HEK293T (cell line): Measurements from ENCODE around the gene CASP1.

Experiments used
- CTCF ChIA-PET: fragments of 350-600 bp; formaldehyde crosslinking; extraction: SDS; loops from one replicate; lab custom pipeline; 2021; ENCODE audit warnings: antibody characterized with exemption, inconsistent platforms; lab: Yijun Ruan, JAX
- POLR2A ChIA-PET: fragments of 350-600 bp; formaldehyde crosslinking; extraction: SDS; loops from one replicate; lab custom pipeline; 2020; ENCODE audit warnings: antibody characterized with exemption, inconsistent platforms; lab: Yijun Ruan, JAX
- DNase-seq: peaks from one replicate; pipeline ENCODE4 v3.0.0; 2012; ENCODE audit warnings: mixed read lengths; ENCODE audit errors: extremely low spot score
- ARNT ChIP-seq: fragments of 450-650 bp; IDR thresholded peaks from 2 replicates; pipeline ENCODE4 v1.6.1; 2017; ENCODE audit warnings: mild to moderate bottlenecking
- BHLHE40 ChIP-seq: fragments of 450-650 bp; IDR thresholded peaks from 2 replicates; pipeline ENCODE4 v1.6.1; 2016; ENCODE audit warnings: mild to moderate bottlenecking, moderate library complexity, borderline replicate concordance
- CTBP1 ChIP-seq: fragments of 450-650 bp; IDR thresholded peaks from 2 replicates; pipeline ENCODE4 v1.6.1; 2016; ENCODE audit warnings: borderline replicate concordance
- ELF4 ChIP-seq: fragments of 450-650 bp; IDR thresholded peaks from 2 replicates; pipeline ENCODE4 v1.6.1; 2017; ENCODE audit warnings: antibody characterized with exemption
- FOXA1 ChIP-seq: fragments of 450-650 bp; IDR thresholded peaks from 2 replicates; pipeline ENCODE4 v1.6.1; 2016; ENCODE audit warnings: mild to moderate bottlenecking
- FOXK2 ChIP-seq: fragments of 450-650 bp; IDR thresholded peaks from 2 replicates; pipeline ENCODE4 v1.6.1; 2016; ENCODE audit warnings: mild to moderate bottlenecking
- FOXM1 ChIP-seq: fragments of 450-650 bp; IDR thresholded peaks from 2 replicates; pipeline ENCODE4 v1.6.1; 2017; ENCODE audit warnings: mild to moderate bottlenecking, borderline replicate concordance
- HDGF ChIP-seq: fragments of 450-650 bp; IDR thresholded peaks from 2 replicates; pipeline ENCODE4 v1.6.1; 2017; ENCODE audit warnings: antibody characterized with exemption, borderline replicate concordance
- L3MBTL2 ChIP-seq: fragments of 450-650 bp; conservative IDR thresholded peaks from 2 replicates; pipeline ENCODE4 v1.6.1; 2016; ENCODE audit warnings: mild to moderate bottlenecking
- LEF1 ChIP-seq: fragments of 450-650 bp; IDR thresholded peaks from 2 replicates; pipeline ENCODE4 v1.6.1; 2017; ENCODE audit warnings: mild to moderate bottlenecking, borderline replicate concordance
- NFRKB ChIP-seq: fragments of 450-650 bp; IDR thresholded peaks from 2 replicates; pipeline ENCODE4 v1.6.1; 2016; ENCODE audit warnings: mild to moderate bottlenecking, moderate library complexity
- SP1 ChIP-seq: fragments of 450-650 bp; IDR thresholded peaks from 2 replicates; pipeline ENCODE4 v1.6.1; 2017
- SUZ12 ChIP-seq: fragments of 450-650 bp; IDR thresholded peaks from 2 replicates; pipeline ENCODE4 v1.6.1; 2016; ENCODE audit warnings: mild to moderate bottlenecking
- TARDBP ChIP-seq: fragments of 450-650 bp; IDR thresholded peaks from 2 replicates; pipeline ENCODE4 v1.6.1; 2016
- ZNF384 ChIP-seq: fragments of 450-650 bp; IDR thresholded peaks from 2 replicates; pipeline ENCODE4 v1.6.1; 2016
- TF ChIP-seq, protein P1 (sequence below): fragments of 450-650 bp; IDR thresholded peaks from 2 replicates; pipeline ENCODE4 v1.6.1; 2016

CASP1 gene

DNA sequence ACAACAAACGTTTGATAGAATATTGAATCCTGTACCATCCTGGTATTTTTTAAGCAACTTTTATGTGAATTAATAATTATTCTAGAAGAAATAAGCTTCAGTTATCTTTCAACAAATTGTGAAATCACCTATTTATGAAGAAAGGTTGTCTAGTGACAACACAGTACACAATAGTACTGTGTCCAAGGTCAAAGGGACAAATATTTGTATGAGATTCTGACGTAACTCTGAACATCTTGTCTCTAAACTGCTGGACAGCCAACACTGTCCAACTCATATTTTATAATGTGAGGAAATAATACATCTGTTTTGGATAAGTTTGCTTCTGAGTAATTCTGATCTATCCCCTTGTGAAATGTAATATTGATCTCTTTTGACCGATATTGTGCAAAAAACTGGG, 30.9 kb downstream of the CASP1 start:
- DNase-seq: no peak
- no peak for TF ChIP-seq CTBP1
- TF ChIP-seq ARNT: no peak
- TF ChIP-seq SP1: no peak
- TF ChIP-seq FOXK2: no peak
- no peak for TF ChIP-seq TARDBP
- TF ChIP-seq ZNF384: no peak
- no peak for TF ChIP-seq ELF4
- no peak for TF ChIP-seq NFRKB
- TF ChIP-seq HDGF: no peak
- no peak for TF ChIP-seq BHLHE40
- CTCF ChIA-PET: no interaction called here
- POLR2A ChIA-PET: no interaction called here

DNA sequence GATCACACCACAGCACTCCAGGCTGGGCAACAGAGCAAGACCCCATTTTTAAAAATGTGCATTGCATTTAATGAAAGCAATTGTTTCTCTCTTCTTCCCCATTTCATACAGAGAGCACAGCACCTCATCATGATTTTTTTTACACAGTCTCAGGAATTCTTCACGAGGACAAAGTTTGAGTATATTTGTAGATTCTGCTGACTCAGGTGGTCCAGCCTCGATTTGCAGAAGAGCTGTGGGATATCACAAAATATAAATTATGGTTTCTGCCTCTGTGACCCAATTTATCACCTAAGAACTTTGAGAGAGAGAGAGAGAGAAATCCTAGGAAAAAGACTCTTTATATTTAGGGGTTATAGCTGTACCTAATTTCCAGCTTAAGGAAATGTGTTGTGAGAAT, 31.8 kb downstream of the CASP1 start:
- TF ChIP-seq LEF1 (no peak), FOXK2 (no peak), ELF4 (no peak), BHLHE40 (no peak), TARDBP (no peak), HDGF (no peak), CTBP1 (no peak), FOXA1 (no peak), ZNF384 (no peak), L3MBTL2 (no peak), NFRKB (no peak), SP1 (no peak), SUZ12 (no peak), FOXM1 (no peak), ARNT (no peak)
- no peak for DNase-seq
- ChIA-PET CTCF (no interaction called here), POLR2A (no interaction called here)

- POLR2A ChIA-PET: no interaction called here
- peak; percentile 38 for DNase-seq
- CTCF ChIA-PET: no interaction called here
- TF ChIP-seq TARDBP: no peak
- no peak for TF ChIP-seq SUZ12
- no peak for TF ChIP-seq ELF4
- no peak for TF ChIP-seq SP1
- no peak for TF ChIP-seq FOXK2
- no peak for TF ChIP-seq L3MBTL2
- TF ChIP-seq HDGF: no peak
- TF ChIP-seq FOXA1: no peak
- TF ChIP-seq ARNT: no peak
- TF ChIP-seq LEF1: no peak
- TF ChIP-seq FOXM1: no peak
Measured at GRCh38 chr11:105000797-105001196, 34.1 kb downstream of the CASP1 start.

DNA sequence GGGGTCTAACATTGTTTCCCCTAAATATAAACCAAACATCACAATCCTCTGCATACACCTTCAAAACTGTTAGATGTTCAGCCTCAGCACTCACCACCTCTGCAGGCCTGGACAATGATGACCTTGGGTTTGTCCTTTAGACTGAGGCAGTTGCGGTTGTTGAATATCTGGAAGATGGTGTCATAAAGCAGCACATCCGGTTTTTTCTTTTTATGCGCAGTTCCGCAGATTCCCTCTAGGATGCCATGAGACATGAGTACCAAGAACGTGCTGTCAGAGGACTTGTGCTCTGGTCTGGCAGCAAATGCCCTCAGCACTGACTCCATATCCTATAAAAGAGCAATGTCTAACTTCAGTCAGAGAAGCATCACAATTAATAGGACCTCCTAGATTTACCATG, 34.8 kb downstream of the CASP1 start:
- TF ChIP-seq CTBP1 (no peak), BHLHE40 (no peak), ELF4 (no peak), HDGF (no peak), SUZ12 (no peak), ZNF384 (no peak), FOXA1 (no peak), NFRKB (no peak), SP1 (no peak), L3MBTL2 (no peak), FOXM1 (no peak), FOXK2 (no peak), TARDBP (no peak), LEF1 (no peak), ARNT (no peak)
- TF ChIP-seq, protein P1, sequence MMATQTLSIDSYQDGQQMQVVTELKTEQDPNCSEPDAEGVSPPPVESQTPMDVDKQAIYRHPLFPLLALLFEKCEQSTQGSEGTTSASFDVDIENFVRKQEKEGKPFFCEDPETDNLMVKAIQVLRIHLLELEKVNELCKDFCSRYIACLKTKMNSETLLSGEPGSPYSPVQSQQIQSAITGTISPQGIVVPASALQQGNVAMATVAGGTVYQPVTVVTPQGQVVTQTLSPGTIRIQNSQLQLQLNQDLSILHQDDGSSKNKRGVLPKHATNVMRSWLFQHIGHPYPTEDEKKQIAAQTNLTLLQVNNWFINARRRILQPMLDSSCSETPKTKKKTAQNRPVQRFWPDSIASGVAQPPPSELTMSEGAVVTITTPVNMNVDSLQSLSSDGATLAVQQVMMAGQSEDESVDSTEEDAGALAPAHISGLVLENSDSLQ: no peak
- ChIA-PET POLR2A (no interaction called here), CTCF (no interaction called here)
- peak; percentile 10 for DNase-seq

- ChIA-PET POLR2A (no interaction called here), CTCF (no interaction called here)
- DNase-seq: no peak
- no peak for TF ChIP-seq SP1
- no peak for TF ChIP-seq NFRKB
- no peak for TF ChIP-seq ZNF384
- TF ChIP-seq FOXM1: no peak
- no peak for TF ChIP-seq TARDBP
- no peak for TF ChIP-seq L3MBTL2
- TF ChIP-seq, protein P1: no peak
- no peak for TF ChIP-seq FOXA1
- TF ChIP-seq HDGF: no peak
- no peak for TF ChIP-seq ELF4
- TF ChIP-seq SUZ12: no peak
- no peak for TF ChIP-seq LEF1
- TF ChIP-seq CTBP1: no peak
Measured at GRCh38 chr11:104999721-105000120, 35.2 kb downstream of the CASP1 start.

DNA sequence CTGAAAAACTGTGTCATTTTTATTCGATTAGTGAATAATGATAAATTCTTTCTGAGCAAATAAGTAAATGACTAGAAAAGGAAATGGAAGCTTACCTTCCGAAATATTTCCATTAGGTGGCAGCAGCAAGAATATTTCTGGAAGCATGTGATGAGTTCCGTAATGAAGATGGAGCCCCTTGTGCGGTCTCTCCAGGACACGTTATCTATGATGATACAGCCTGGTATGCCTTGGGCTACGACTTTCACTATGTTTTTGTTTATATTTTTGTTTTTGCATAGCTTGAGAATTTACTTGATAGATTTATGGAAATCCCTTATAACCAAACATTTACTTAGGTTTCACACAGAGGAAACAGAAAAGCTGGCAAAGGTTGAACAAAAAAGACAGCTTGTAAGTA, 37.7 kb downstream of the CASP1 start:
- POLR2A ChIA-PET: no interaction called here
- no peak for DNase-seq
- CTCF ChIA-PET: no interaction called here
- TF ChIP-seq ELF4 (no peak), NFRKB (no peak), SP1 (no peak), L3MBTL2 (no peak), SUZ12 (no peak), FOXM1 (no peak), LEF1 (no peak), BHLHE40 (no peak), HDGF (no peak), ZNF384 (no peak), TARDBP (no peak), ARNT (no peak), CTBP1 (no peak), FOXA1 (no peak), FOXK2 (no peak)
- TF ChIP-seq, protein P1: no peak
